ENCODE results near the gene RNF166.

DNA sequence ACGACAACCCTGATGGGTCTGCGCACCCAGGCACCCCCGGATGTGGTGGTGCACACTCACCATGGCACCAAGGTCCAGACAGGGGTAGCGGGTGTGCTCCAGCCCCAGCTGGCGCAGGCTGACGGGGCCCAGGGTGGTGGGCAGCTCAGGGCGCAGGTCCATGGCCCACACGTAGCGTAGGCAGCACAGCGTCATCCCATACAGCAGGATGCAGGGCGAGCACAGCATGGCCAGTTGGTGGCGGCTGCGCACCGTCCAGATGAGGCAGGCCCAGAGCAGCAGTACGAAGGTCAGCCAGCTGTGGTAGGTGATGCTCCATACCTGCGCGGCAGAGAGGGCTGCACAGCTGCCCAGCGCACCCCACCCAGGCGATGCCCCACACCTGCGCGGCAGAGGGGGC lies 29.9 kb upstream of the RNF166 start:
- TF ChIP-seq, protein P1, sequence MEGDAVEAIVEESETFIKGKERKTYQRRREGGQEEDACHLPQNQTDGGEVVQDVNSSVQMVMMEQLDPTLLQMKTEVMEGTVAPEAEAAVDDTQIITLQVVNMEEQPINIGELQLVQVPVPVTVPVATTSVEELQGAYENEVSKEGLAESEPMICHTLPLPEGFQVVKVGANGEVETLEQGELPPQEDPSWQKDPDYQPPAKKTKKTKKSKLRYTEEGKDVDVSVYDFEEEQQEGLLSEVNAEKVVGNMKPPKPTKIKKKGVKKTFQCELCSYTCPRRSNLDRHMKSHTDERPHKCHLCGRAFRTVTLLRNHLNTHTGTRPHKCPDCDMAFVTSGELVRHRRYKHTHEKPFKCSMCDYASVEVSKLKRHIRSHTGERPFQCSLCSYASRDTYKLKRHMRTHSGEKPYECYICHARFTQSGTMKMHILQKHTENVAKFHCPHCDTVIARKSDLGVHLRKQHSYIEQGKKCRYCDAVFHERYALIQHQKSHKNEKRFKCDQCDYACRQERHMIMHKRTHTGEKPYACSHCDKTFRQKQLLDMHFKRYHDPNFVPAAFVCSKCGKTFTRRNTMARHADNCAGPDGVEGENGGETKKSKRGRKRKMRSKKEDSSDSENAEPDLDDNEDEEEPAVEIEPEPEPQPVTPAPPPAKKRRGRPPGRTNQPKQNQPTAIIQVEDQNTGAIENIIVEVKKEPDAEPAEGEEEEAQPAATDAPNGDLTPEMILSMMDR (IDR thresholded peaks at IDR 0.05; ENCODE audit: poor library complexity, severe bottlenecking), result no peak
- TF ChIP-seq TAF1 (IDR thresholded peaks at IDR 0.05; ENCODE audit: low read depth), result no peak

Data from neural cell (in vitro differentiated cells).